COLO668 (cell line): ENCODE results near the gene PICK1.

ENCODE experiments used
- DNase-seq: peaks from one replicate; lab custom pipeline; 2025; ENCODE audit not compliant: unreplicated experiment; lab: John Stamatoyannopoulos, UW

Gene PICK1

GRCh38 chr22:38056969-38057891 lies at the start of gene PICK1:
Gene PICK1 (plus strand): TSS chr22:38057404. CDS start chr22:38057810, 406 bp downstream.
- peak; percentile 95 for DNase-seq

GRCh38 chr22:38009000-38009806 lies 48.0 kb upstream of the PICK1 start:
- DNase-seq = no peak

GRCh38 chr22:38012604-38013072 lies 44.6 kb upstream of the PICK1 start:
- DNase-seq = no peak

GRCh38 chr22:38014083-38014482 lies 43.1 kb upstream of the PICK1 start:
- DNase-seq = no peak

- no peak for DNase-seq
Observed at GRCh38 chr22:38016182-38017151, 40.7 kb upstream of the PICK1 start.

- DNase-seq = no peak
Observed at GRCh38 chr22:38017272-38017920, 39.8 kb upstream of the PICK1 start.

GRCh38 chr22:38017939-38018885 lies 39.0 kb upstream of the PICK1 start:
- no peak for DNase-seq

- no peak for DNase-seq
Observed at GRCh38 chr22:38018938-38019827, 38.0 kb upstream of the PICK1 start.

GRCh38 chr22:38021206-38021605 lies 36.0 kb upstream of the PICK1 start:
- DNase-seq = no peak

- DNase-seq = no peak
Observed at GRCh38 chr22:38023045-38023444, 34.2 kb upstream of the PICK1 start.

GRCh38 chr22:38025514-38025913 lies 31.7 kb upstream of the PICK1 start:
- no peak for DNase-seq

- no peak for DNase-seq
Observed at GRCh38 chr22:38026130-38027111, 30.8 kb upstream of the PICK1 start.

- DNase-seq = no peak
Observed at GRCh38 chr22:38027487-38027886, 29.7 kb upstream of the PICK1 start.

GRCh38 chr22:38028344-38029130 lies 28.7 kb upstream of the PICK1 start:
- DNase-seq = no peak

- no peak for DNase-seq
Observed at GRCh38 chr22:38029370-38029769, 27.8 kb upstream of the PICK1 start.

- no peak for DNase-seq
Observed at GRCh38 chr22:38029901-38030300, 27.3 kb upstream of the PICK1 start.
